GM19099 (cell line): ENCODE measurements around the gene UGT1A1.

Experiments
- POLR2A ChIP-seq: IDR thresholded peaks from 3 replicates; pipeline ENCODE4 v1.6.1; 2011; ENCODE audit warnings: low read depth; ENCODE audit not compliant: insufficient read length; ENCODE audit errors: extremely low read depth

UGT1A1 gene

GRCh38 chr2:233789554-233789953, 29.5 kb downstream of the UGT1A1 start:
- no peak for TF ChIP-seq POLR2A

GRCh38 chr2:233791151-233791882, 31.2 kb downstream of the UGT1A1 start:
- no peak for TF ChIP-seq POLR2A

GRCh38 chr2:233791883-233792329, 31.8 kb downstream of the UGT1A1 start:
- TF ChIP-seq POLR2A: no peak

- TF ChIP-seq POLR2A: no peak
These were observed 32.6 kb downstream of the UGT1A1 start for GRCh38 chr2:233792720-233793119.

- TF ChIP-seq POLR2A: no peak
These were observed 33.5 kb downstream of the UGT1A1 start for GRCh38 chr2:233793465-233794127.

- TF ChIP-seq POLR2A: no peak
These were observed 34.1 kb downstream of the UGT1A1 start for GRCh38 chr2:233794128-233794658.

- no peak for TF ChIP-seq POLR2A
These were observed 35.7 kb downstream of the UGT1A1 start for GRCh38 chr2:233795735-233796171.

- no peak for TF ChIP-seq POLR2A
These were observed 36.2 kb downstream of the UGT1A1 start for GRCh38 chr2:233796254-233796653.

GRCh38 chr2:233798335-233799086, 38.4 kb downstream of the UGT1A1 start:
- no peak for TF ChIP-seq POLR2A

GRCh38 chr2:233799087-233799665, 39.1 kb downstream of the UGT1A1 start:
- no peak for TF ChIP-seq POLR2A

GRCh38 chr2:233799716-233800115, 39.6 kb downstream of the UGT1A1 start:
- TF ChIP-seq POLR2A: no peak

- TF ChIP-seq POLR2A: no peak
These were observed 40.1 kb downstream of the UGT1A1 start for GRCh38 chr2:233800208-233800607.

- no peak for TF ChIP-seq POLR2A
These were observed 41.5 kb downstream of the UGT1A1 start for GRCh38 chr2:233801357-233802131.

GRCh38 chr2:233802132-233802815, 42.2 kb downstream of the UGT1A1 start:
- no peak for TF ChIP-seq POLR2A

- TF ChIP-seq POLR2A: no peak
These were observed 43.3 kb downstream of the UGT1A1 start for GRCh38 chr2:233803292-233803911.
